Endodermal cell (in vitro differentiated cells): ENCODE measurements around the gene CES3. TPM values are rescaled to one million over a fixed set of nuclear protein-coding genes. Genes with fewer than 3 reads are reported as not detected.

ENCODE experiments used
- DNase-seq: peaks from one replicate; pipeline ENCODE4 v3.0.0-alpha.2; 2017
- H3K27ac ChIP-seq: 2 replicates; pipeline ENCODE4 v1.5.1; 2013; ENCODE audit warnings: mild to moderate bottlenecking, low read depth, low read length, moderate library complexity
- H3K27me3 ChIP-seq: 2 replicates; pipeline ENCODE4 v1.6.1; 2013; ENCODE audit warnings: mild to moderate bottlenecking, low read length, moderate library complexity; ENCODE audit not compliant: insufficient read depth, control insufficient read depth, poor library complexity, severe bottlenecking
- H3K36me3 ChIP-seq: 2 replicates; pipeline ENCODE4 v1.7.0; 2013; ENCODE audit warnings: mild to moderate bottlenecking, low read length, moderate library complexity; ENCODE audit not compliant: control insufficient read depth, insufficient read depth
- H3K4me1 ChIP-seq: one replicate; pipeline ENCODE4 v1.7.0; 2013; ENCODE audit warnings: low read length; ENCODE audit not compliant: control insufficient read depth, insufficient read depth
- H3K4me3 ChIP-seq: 2 replicates; pipeline ENCODE4 v1.5.1; 2013; ENCODE audit warnings: mild to moderate bottlenecking, low read length, moderate library complexity
- H3K9ac ChIP-seq: 2 replicates; pipeline ENCODE4 v1.6.1; 2013; ENCODE audit warnings: mild to moderate bottlenecking, low read length, moderate library complexity; ENCODE audit not compliant: poor library complexity, severe bottlenecking; ENCODE audit errors: extremely low read depth
- H3K9me3 ChIP-seq: 2 replicates; pipeline ENCODE4 v1.6.1; 2013; ENCODE audit warnings: mild to moderate bottlenecking, low read length, moderate library complexity; ENCODE audit not compliant: control insufficient read depth
- H3K27ac Mint-ChIP-seq: 2 replicates; pipeline ENCODE4 v1.8.0; 2020; ENCODE audit warnings: mixed read lengths
- H3K27me3 Mint-ChIP-seq: 2 replicates; pipeline ENCODE4 v1.8.0; 2021; ENCODE audit warnings: mild to moderate bottlenecking, mixed read lengths; ENCODE audit not compliant: insufficient read depth
- H3K36me3 Mint-ChIP-seq: 2 replicates; pipeline ENCODE4 v1.8.0; 2020; ENCODE audit warnings: low read depth, mixed read lengths
- H3K4me1 Mint-ChIP-seq: 2 replicates; pipeline ENCODE4 v1.8.0; 2020; ENCODE audit warnings: mixed read lengths
- H3K4me3 Mint-ChIP-seq: 2 replicates; pipeline ENCODE4 v1.8.0; 2020; ENCODE audit warnings: mild to moderate bottlenecking, moderate library complexity, mixed read lengths
- H3K9me3 Mint-ChIP-seq: 2 replicates; pipeline ENCODE4 v1.8.0; 2020; ENCODE audit warnings: mild to moderate bottlenecking, mixed read lengths
- CTCF ChIP-seq: fragments of 200-600 bp; sonication (generic); conservative IDR thresholded peaks from 2 replicates; pipeline ENCODE4 v1.5.0; 2021; ENCODE audit warnings: antibody characterized with exemption, mild to moderate bottlenecking
- WGBS, 2 experiments: methylation state at CpG; one replicate each; pipeline versions ENCODE4 v1.1.5 to v1.1.7; 2013; ENCODE audit warnings: missing lambda C conversion rate in 2 of 2, mixed read lengths in 1 of 2; ENCODE audit not compliant: insufficient coverage in 1 of 2, insufficient read length in 1 of 2; 5-methylcytosine and 5-hydroxymethylcytosine counted together
- total RNA-seq, 2 donors: library from RNA; stranded (reverse); fragmentation: NEBNext Ultra II Directional in 1 of 2; extraction: Animal tissue kit (Norgen Biotek cat#: 25700) in 1 of 2; gene quantifications; 2 replicates in 1 of 2; 3 replicates in 1 of 2; pipeline ENCODE4 v1.2.1, GENCODE V29; 2021

CES3 gene
- total RNA-seq, 2 donors from 2014 or later: 2.7 to 3.8 TPM

- Mint-ChIP-seq H3K27me3 (peaks cover 26% of the 10 kb centered on the region), H3K9me3 (no peaks in the 10 kb centered on the region), H3K36me3 (no peaks in the 10 kb centered on the region), H3K27ac (no peak overlapping the region), H3K4me1 (peaks cover 6% of the 10 kb centered on the region), H3K4me3 (no peak overlapping the region)
- no peaks in the 10 kb centered on the region for H3K4me1 ChIP-seq
- no peak for TF ChIP-seq CTCF
- H3K27ac ChIP-seq: no peak overlapping the region
- no peak overlapping the region for H3K4me3 ChIP-seq
- 88 to 89% methylated on average over 3 to 5 of the region's 5 CpGs for WGBS, 2 experiments
- no peaks in the 10 kb centered on the region for H3K36me3 ChIP-seq
- no peaks in the 10 kb centered on the region for H3K9me3 ChIP-seq
- DNase-seq: no peak
- H3K9ac ChIP-seq: no peak overlapping the region
- H3K27me3 ChIP-seq: no peaks in the 10 kb centered on the region
These were observed 848 bp downstream of the CES3 start for GRCh38 chr16:66961914-66962313.

DNA sequence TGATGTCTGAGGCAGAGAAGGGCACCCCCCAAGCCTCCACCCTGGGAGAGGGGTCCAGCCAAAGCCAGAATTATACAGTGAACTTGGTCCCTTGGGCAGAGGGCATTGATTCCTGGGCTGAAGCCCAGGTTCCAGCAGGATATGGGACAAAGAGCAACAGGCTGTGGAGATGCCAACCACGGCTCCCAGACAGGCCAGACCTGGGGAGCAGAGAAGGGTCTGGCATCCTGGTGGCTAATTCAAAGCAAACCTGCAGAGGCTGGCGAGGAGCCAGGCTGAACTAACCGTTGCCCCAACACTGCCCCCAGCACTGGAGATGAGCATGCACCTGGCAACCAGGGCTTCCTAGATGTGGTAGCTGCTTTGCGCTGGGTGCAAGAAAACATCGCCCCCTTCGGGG, 3.0 kb downstream of the CES3 start:
- H3K9me3 Mint-ChIP-seq: no peaks in the 10 kb centered on the region
- no peaks in the 10 kb centered on the region for H3K36me3 Mint-ChIP-seq
- H3K4me3 ChIP-seq: no peak overlapping the region
- H3K9me3 ChIP-seq: no peaks in the 10 kb centered on the region
- peaks cover 6% of the 10 kb centered on the region for H3K4me1 Mint-ChIP-seq
- no peak for DNase-seq
- H3K27ac Mint-ChIP-seq: no peak overlapping the region
- H3K36me3 ChIP-seq: no peaks in the 10 kb centered on the region
- H3K27ac ChIP-seq: no peak overlapping the region
- H3K4me1 ChIP-seq: no peaks in the 10 kb centered on the region
- H3K27me3 ChIP-seq: no peaks in the 10 kb centered on the region
- H3K27me3 Mint-ChIP-seq: peaks cover 13% of the 10 kb centered on the region
- no peak overlapping the region for H3K9ac ChIP-seq
- no peak for TF ChIP-seq CTCF
- no peak overlapping the region for H3K4me3 Mint-ChIP-seq
- 84 to 86% methylated on average over 5 to 6 of the region's 6 CpGs for WGBS, 2 experiments

DNA sequence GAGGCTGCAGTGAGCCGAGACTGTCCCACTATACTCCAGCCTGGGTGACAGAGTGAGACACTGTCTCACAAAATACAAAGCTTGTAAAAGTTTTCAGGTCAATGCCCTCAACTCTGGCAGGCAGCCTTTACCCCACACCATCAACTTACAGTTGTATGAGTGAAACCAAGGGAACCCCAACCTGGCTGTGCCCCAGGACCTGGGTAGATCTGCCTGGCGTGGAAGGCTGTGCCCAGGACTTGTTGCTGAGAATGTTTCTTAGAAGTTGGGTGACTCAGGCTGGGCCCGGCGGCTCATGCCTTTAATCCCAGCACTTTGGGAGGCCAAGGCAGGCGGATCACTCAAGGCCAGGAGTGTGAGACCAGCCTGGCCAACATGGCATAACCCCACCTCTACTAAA, 7.8 kb downstream of the CES3 start:
- no peaks in the 10 kb centered on the region for H3K9me3 Mint-ChIP-seq
- peaks cover 10% of the 10 kb centered on the region for H3K27me3 Mint-ChIP-seq
- no peak overlapping the region for H3K4me3 Mint-ChIP-seq
- TF ChIP-seq CTCF: no peak
- 83 to 87% methylated on average over 4 to 5 of the region's 5 CpGs for WGBS, 2 experiments
- no peaks in the 10 kb centered on the region for H3K36me3 ChIP-seq
- no peak overlapping the region for H3K9ac ChIP-seq
- H3K9me3 ChIP-seq: no peaks in the 10 kb centered on the region
- no peaks in the 10 kb centered on the region for H3K4me1 Mint-ChIP-seq
- H3K27me3 ChIP-seq: no peaks in the 10 kb centered on the region
- H3K27ac ChIP-seq: no peak overlapping the region
- no peaks in the 10 kb centered on the region for H3K36me3 Mint-ChIP-seq
- H3K4me1 ChIP-seq: no peaks in the 10 kb centered on the region
- DNase-seq: no peak
- no peak overlapping the region for H3K27ac Mint-ChIP-seq
- H3K4me3 ChIP-seq: no peak overlapping the region
